ENCODE results near the gene WDR91.
A peak's percentile ranks its signal among the peaks of the same experiment; 100 is the strongest.

The WDR91 gene

DNA sequence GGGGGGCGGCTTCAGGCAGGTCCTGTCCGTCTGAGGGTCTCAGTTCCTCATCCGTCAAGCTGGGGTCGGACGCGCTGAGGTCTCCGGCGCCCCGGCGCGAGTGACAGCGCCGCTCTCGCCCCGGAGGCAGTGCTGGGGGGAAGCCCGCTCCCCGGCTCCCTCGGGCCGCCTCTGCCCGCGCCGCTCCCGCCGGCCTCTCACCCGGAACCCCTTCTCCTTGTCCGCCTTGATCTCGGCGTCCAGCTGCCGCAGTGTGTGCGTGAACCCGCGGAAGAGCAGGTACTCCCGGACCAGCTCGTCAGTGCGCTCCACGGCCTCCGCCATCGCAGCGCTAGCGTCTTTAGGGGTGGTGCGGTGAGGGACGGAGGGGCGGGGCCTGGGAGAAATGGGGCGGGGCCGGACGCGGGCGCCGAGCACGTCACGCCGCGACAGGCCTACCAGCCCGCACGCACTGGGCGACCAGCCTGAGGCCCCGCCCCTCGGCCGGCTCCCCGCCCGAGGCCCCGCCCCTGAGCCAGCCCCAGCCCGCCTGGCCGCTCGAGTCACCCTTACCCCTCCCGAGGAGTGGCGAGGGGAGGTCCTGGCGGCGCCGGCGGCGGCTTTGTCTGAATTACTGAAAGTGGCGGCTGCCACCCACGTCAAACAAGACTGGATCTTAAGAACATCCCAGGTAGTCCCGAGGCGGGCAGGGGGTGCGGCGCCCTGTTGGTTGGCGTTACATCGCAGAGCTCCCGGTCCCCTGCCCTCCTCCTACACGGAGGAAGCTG is at the start of gene WDR91:
TSS of gene WDR91 (minus strand) at position 348 of the 767 bp plus-strand sequence. CDS start at position 324, 24 bp downstream.
- peaks cover 43 to 50% (median 48%) of the 10 kb centered on the region in 10 experiments for H3K4me1 ChIP-seq
- H4K20me1 ChIP-seq, result peaks cover 0 to 16% (median 0%) of the 10 kb centered on the region in 11 experiments; a peak in 1 of 22 replicates
- H3K27ac ChIP-seq, result peak within 1 kb of the TSS; percentile 69 to 90 (median 82)
- peaks cover 0 to 15% (median 0%) of the 10 kb centered on the region in 11 experiments; a peak in 4 of 22 replicates for H3K27me3 ChIP-seq
- H3K9ac ChIP-seq, result peak within 1 kb of the TSS; percentile 78 to 95 (median 87)
- peak within 1 kb of the TSS; percentile 71 to 94 (median 82) for H3K4me3 ChIP-seq
- peak within 1 kb of the TSS; percentile 87 to 99 (median 93) for H3K4me2 ChIP-seq
- no peaks in the 10 kb centered on the region for H3K9me3 ChIP-seq (replicated peaks in 1 of 11)
- TF ChIP-seq Cebpa-rat (IDR thresholded peaks at IDR 0.05), result no peak
- H3K36me3 ChIP-seq, result no peaks in the 10 kb centered on the region

DNA sequence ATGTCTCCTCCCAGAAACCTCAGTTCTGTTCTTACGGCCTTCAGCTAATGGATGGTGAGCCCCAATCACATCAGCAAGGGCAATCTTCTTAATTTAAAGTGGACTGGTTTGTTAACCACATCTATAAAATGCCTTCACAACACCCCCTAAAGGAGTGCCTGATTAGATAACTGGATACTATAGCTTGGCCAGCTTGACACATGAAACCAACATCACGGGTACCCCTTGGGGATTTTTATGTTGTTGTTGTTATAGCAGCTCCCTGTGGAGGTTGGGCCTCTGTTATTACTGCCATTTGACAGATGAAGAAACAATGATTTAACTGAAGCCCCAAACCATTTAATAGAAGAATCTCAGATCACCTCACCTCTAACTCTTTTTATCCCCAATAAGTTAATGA is 49.1 kb upstream of the WDR91 start:
- Histone ChIP-seq H3K27ac (no peak overlapping the region), H3K4me2 (no peak overlapping the region), H3K9me3 (replicated peaks in 1 of 11) (peaks cover 24 to 31% (median 28%) of the 10 kb centered on the region in 11 experiments), H3K9ac (no peak overlapping the region), H3K4me3 (no peak overlapping the region), H3K36me3 (no peaks in the 10 kb centered on the region), H3K4me1 (peaks cover 0 to 18% (median 10%) of the 10 kb centered on the region in 10 experiments; a peak in 16 of 20 replicates), H4K20me1 (no peaks in the 10 kb centered on the region), H3K27me3 (no peaks in the 10 kb centered on the region)
- TF ChIP-seq Cebpa-rat (IDR thresholded peaks at IDR 0.05), result no peak

DNA sequence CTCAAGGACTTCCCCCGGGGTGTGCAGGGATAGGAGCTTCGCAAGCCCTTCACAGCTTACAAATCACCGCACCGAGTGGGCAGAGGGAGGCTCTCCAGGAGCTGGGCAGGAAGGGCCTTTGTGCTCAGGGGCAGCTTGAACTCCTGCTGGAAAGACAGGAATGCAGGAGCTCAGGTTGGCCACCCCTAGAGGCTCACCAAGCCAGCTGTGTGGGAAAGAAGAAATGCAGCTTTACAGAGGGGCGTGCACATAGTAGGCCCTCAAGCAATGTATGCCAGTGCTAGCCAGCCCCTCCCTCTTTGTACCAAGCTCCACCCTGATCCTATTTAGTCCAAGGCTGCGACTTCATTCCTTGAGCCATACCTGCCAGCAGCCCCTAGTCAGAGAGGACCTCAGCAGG is 48.4 kb upstream of the WDR91 start:
- Histone ChIP-seq H3K4me2 (no peak overlapping the region), H3K9me3 (replicated peaks in 1 of 11) (peaks cover 18 to 23% (median 21%) of the 10 kb centered on the region in 11 experiments), H3K4me1 (peaks cover 7 to 23% (median 15%) of the 10 kb centered on the region in 10 experiments), H3K36me3 (no peaks in the 10 kb centered on the region), H3K27me3 (no peaks in the 10 kb centered on the region), H3K27ac (no peak overlapping the region), H3K4me3 (no peak overlapping the region), H3K9ac (no peak overlapping the region), H4K20me1 (0 out of 22 replicates have a peak, but pooled peaks cover 0 to under 1% (median 0%) of the 10 kb centered on the region in 11 experiments)
- TF ChIP-seq Cebpa-rat (IDR thresholded peaks at IDR 0.05), result no peak

DNA sequence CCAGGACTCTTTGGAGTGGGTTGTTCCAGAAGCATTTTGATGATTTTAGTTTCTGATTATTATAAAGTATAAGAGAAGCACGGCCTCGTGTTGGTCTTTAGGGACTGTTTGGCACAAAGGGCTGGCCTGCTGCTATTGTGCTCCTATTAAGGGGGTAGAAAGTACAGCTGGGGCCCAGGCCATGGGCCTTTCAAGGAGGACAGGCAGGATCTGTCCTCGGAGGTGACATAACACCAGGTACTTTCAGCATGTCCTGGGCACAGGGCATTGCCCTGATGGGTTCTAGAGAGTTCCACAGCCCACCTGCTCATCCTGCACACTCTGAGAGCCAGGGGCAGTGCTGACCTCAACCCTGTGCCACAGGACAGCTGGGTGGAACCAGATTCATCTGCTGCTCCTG is 47.3 kb upstream of the WDR91 start:
- H3K4me2 ChIP-seq, result no peak overlapping the region
- no peaks in the 10 kb centered on the region for H3K27me3 ChIP-seq
- H4K20me1 ChIP-seq, result 0 out of 22 replicates have a peak, but pooled peaks cover 0 to 10% (median 0%) of the 10 kb centered on the region in 11 experiments
- no peak overlapping the region for H3K27ac ChIP-seq
- H3K36me3 ChIP-seq, result no peaks in the 10 kb centered on the region
- no peak for TF ChIP-seq Cebpa-rat (IDR thresholded peaks at IDR 0.05)
- H3K9me3 ChIP-seq (replicated peaks in 1 of 11), result peaks cover 7 to 12% (median 10%) of the 10 kb centered on the region in 11 experiments
- no peak overlapping the region for H3K4me3 ChIP-seq
- no peak overlapping the region for H3K9ac ChIP-seq
- peaks cover 19 to 34% (median 27%) of the 10 kb centered on the region in 10 experiments for H3K4me1 ChIP-seq

DNA sequence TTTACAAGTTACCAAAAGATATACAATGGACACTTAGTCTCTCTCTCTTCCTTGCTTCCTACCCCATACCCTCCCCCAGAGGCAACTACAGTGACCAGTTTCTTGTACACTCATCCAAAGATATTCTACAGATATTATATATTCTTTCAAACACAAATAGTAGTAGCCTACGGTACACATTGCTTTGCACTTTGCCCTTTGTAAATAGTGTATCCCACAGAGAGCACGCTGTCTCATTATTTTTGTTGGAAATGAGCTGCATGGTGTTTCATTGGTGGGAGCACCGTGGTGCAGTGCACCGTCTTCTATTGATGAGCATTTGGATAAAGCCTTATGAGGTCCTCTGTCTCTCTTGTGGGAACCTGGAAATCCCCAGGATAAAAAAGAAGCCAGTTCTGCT is 46.5 kb upstream of the WDR91 start:
- Histone ChIP-seq H3K9me3 (replicated peaks in 1 of 11) (peaks cover 0 to 4% (median 2%) of the 10 kb centered on the region in 11 experiments; a peak in 15 of 22 replicates), H3K4me1 (peaks cover 23 to 42% (median 30%) of the 10 kb centered on the region in 10 experiments), H3K4me3 (no peak overlapping the region), H3K4me2 (no peak overlapping the region), H3K36me3 (no peaks in the 10 kb centered on the region), H3K27ac (no peak overlapping the region), H4K20me1 (0 out of 22 replicates have a peak, but pooled peaks cover 0 to 10% (median 0%) of the 10 kb centered on the region in 11 experiments), H3K27me3 (no peaks in the 10 kb centered on the region), H3K9ac (no peak overlapping the region)
- TF ChIP-seq Cebpa-rat (IDR thresholded peaks at IDR 0.05), result no peak

DNA sequence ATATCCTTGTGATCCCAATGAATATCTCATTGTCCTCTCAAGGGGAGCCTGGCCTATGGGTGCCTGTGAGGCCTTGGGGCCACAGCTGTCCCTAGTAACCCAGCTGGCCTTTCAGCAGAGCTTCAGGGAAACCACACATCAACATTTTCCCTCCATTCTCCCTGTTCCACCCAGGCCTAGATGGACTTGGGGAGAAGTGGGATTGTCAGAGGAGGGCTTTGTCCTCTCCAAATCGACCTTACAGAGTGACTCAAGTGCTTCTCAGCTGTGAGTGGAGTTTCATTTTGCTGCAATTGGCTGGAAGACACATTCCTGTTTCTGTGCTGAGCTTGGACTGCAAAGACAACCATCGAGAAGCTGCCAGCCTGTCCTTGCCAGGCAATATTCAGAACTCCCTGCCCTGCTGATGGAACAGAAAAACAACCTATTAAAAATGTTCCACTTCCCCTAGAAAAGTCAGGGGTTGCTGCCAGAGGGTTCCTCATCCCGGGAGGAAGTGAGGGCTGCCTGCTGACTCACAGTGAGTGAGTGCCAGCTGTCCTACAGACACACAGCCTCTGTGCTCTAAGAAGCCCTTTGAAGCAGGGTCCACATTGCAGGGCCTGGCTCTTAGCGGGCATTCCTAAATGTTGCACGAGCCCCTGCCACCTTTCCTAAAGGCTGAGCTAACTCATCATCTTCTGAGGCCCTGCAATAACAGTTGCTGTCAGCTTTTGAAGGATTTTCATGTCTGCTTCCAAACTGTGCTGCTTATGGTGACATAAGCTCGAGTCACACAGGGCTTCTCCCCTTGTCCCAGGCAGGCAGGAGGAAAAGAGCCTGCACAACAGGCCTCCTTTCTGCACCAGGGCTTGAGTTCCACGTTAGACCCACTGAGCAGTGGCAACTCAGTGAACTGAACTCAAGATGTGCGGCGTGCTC is 42.8 kb upstream of the WDR91 start:
- Histone ChIP-seq H3K4me1 (peaks cover 17 to 36% (median 22%) of the 10 kb centered on the region in 10 experiments), H4K20me1 (0 out of 22 replicates have a peak, but pooled peaks cover 0 to 10% (median 0%) of the 10 kb centered on the region in 11 experiments), H3K4me2 (peak overlapping the region; percentile 31 to 85 (median 51); a peak in 21 of 22 replicates), H3K4me3 (no peak overlapping the region), H3K9ac (peak overlapping the region in 10 of 11 experiments; percentile 8 to 50 (median 35); a peak in 11 of 22 replicates), H3K27ac (peak overlapping the region in 10 of 11 experiments; percentile 43 to 70 (median 58); a peak in 20 of 22 replicates), H3K36me3 (no peaks in the 10 kb centered on the region), H3K9me3 (replicated peaks in 1 of 11) (no peaks in the 10 kb centered on the region), H3K27me3 (no peaks in the 10 kb centered on the region)
- TF ChIP-seq Cebpa-rat (IDR thresholded peaks at IDR 0.05), result no peak

DNA sequence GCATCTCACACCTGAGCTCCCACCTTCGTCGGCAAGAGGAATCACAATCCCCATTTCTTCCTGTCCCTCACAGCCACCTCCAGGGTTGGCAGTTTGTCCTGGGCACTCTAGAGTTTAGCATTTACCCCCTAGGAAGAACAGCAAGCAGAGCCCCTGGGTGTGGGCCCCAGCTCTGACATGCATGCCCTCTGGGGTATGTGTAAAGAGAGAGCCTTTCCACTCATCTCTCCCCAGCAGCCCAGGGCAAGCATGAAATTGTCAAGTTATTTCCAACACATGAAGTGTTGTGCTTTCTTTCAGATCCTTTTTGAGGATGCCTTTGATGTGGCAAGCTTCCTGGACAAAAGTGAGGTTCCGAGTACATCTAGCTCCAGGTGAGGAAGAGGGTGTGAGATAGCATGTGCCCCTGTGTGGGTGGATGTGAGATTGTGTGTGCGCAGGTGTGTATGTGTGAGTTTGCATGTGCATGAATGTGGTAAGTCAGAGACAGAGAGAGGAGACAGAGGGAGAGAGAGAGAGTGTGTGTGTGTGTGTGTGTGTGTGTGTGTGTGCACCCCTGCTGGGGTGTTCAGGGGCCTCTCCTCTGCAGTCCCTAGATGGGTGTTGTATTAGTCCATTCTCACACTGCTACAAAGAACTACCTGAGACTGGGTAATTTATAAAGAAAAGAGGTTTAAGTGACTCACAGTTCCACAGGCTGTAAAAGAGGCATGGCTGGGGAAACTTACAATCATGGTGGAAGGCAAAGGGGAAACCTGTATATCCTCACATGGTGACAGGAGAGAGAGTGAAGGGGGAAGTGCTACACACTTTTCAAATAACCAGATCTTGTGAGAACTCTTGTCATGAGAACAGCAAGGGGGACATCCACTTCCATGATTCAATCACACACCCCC is 40.4 kb upstream of the WDR91 start:
- no peaks in the 10 kb centered on the region for H3K36me3 ChIP-seq
- TF ChIP-seq Cebpa-rat (IDR thresholded peaks at IDR 0.05), result no peak
- H3K4me1 ChIP-seq, result peaks cover 17 to 36% (median 22%) of the 10 kb centered on the region in 10 experiments
- H3K4me2 ChIP-seq, result no peak overlapping the region
- H3K27me3 ChIP-seq, result no peaks in the 10 kb centered on the region
- H4K20me1 ChIP-seq, result 0 out of 22 replicates have a peak, but pooled peaks cover 0 to 10% (median 0%) of the 10 kb centered on the region in 11 experiments
- no peak overlapping the region for H3K27ac ChIP-seq
- peaks cover 8 to 18% (median 11%) of the 10 kb centered on the region in 11 experiments; a peak in 16 of 22 replicates for H3K9me3 ChIP-seq (replicated peaks in 1 of 11)
- no peak overlapping the region for H3K4me3 ChIP-seq
- H3K9ac ChIP-seq, result no peak overlapping the region

DNA sequence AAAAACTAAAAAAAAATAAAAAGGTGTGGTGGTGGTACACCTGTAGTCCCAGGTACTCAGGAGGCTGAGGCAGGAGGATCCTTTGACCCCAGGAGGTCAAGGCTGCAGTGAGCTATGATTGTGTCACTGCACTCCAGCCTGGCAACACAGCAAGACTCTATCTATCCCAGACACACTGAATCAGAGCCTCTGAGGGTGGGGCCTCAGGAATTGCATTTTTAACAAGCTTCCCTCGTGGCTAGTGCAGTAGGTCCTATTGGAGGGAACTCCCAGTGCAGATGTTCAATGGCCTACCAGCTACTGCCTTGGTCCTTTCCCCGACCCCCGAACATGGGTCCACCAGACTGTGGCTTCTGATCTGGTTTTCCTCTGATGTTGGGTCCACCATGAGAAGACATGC is 37.2 kb upstream of the WDR91 start:
- Histone ChIP-seq H3K9me3 (replicated peaks in 1 of 11) (peaks cover 11 to 33% (median 22%) of the 10 kb centered on the region in 11 experiments; a peak in 18 of 22 replicates), H3K36me3 (no peaks in the 10 kb centered on the region), H3K4me3 (no peak overlapping the region), H3K4me1 (peaks cover under 1 to 9% (median 4%) of the 10 kb centered on the region in 10 experiments; a peak in 18 of 20 replicates), H4K20me1 (no peaks in the 10 kb centered on the region), H3K4me2 (no peak overlapping the region), H3K27ac (no peak overlapping the region), H3K27me3 (no peaks in the 10 kb centered on the region), H3K9ac (no peak overlapping the region)
- TF ChIP-seq Cebpa-rat (IDR thresholded peaks at IDR 0.05), result no peak
